ENCODE data around the gene MRPL37.
"Not testable (repeated sequence)": the region's sequence is repeated elsewhere in the genome, so short reads cannot be mapped to it uniquely, and the experiment has no call there.

The MRPL37 gene

GRCh38 chr1:54220004-54220811 is 20.2 kb downstream of the MRPL37 start:
- no peak for DNase-seq (ENCODE audit: low spot score)

- DNase-seq (ENCODE audit: low spot score), result no peak
These were observed 21.3 kb downstream of the MRPL37 start for GRCh38 chr1:54221113-54221834.

- no peak for DNase-seq (ENCODE audit: low spot score)
These were observed 22.0 kb downstream of the MRPL37 start for GRCh38 chr1:54221867-54222484.

- DNase-seq (ENCODE audit: low spot score), result no peak
These were observed 22.7 kb downstream of the MRPL37 start for GRCh38 chr1:54222711-54223110.

GRCh38 chr1:54223441-54224202 is 23.7 kb downstream of the MRPL37 start:
- no peak for DNase-seq (ENCODE audit: low spot score)

- DNase-seq (ENCODE audit: low spot score), result no peak
These were observed 24.3 kb downstream of the MRPL37 start for GRCh38 chr1:54224233-54224632.

- DNase-seq (ENCODE audit: low spot score), result no peak
These were observed 25.4 kb downstream of the MRPL37 start for GRCh38 chr1:54225378-54225777.

- DNase-seq (ENCODE audit: low spot score), result no peak
These were observed 26.1 kb downstream of the MRPL37 start for GRCh38 chr1:54225986-54226559.

GRCh38 chr1:54227091-54227602 is 27.2 kb downstream of the MRPL37 start:
- no peak for DNase-seq (ENCODE audit: low spot score)

- no peak for DNase-seq (ENCODE audit: low spot score)
These were observed 27.9 kb downstream of the MRPL37 start for GRCh38 chr1:54227891-54228310.

- no peak for DNase-seq (ENCODE audit: low spot score)
These were observed 28.7 kb downstream of the MRPL37 start for GRCh38 chr1:54228638-54229079.

GRCh38 chr1:54229281-54229891 is 29.4 kb downstream of the MRPL37 start:
- DNase-seq (ENCODE audit: low spot score), result peak; percentile 11

- peak; percentile 26 for DNase-seq (ENCODE audit: low spot score)
These were observed 30.8 kb downstream of the MRPL37 start for GRCh38 chr1:54230507-54231339.

GRCh38 chr1:54233196-54233595 is 33.2 kb downstream of the MRPL37 start:
- not testable (repeated sequence) for DNase-seq (ENCODE audit: low spot score)

- DNase-seq (ENCODE audit: low spot score), result no peak
These were observed 34.3 kb downstream of the MRPL37 start for GRCh38 chr1:54234284-54234683.

GRCh38 chr1:54237586-54237985 is 37.6 kb downstream of the MRPL37 start:
- no peak for DNase-seq (ENCODE audit: low spot score)

- no peak for DNase-seq (ENCODE audit: low spot score)
These were observed 38.5 kb downstream of the MRPL37 start for GRCh38 chr1:54238353-54239034.

GRCh38 chr1:54239035-54239383 is 39.0 kb downstream of the MRPL37 start:
- no peak for DNase-seq (ENCODE audit: low spot score)

GRCh38 chr1:54239631-54240031 is 39.7 kb downstream of the MRPL37 start:
- no peak for DNase-seq (ENCODE audit: low spot score)
